T-helper 2 cell treated with Interferon-gamma antibody and Interleukin-4, amounts not matched to agents 5 μg/mL and 100 μg/mL, for 36 hours (primary cell): ENCODE data around the gene PDXP.
"Not testable (repeated sequence)": the region's sequence is repeated elsewhere in the genome, so short reads cannot be mapped to it uniquely, and the experiment has no call there.

Experiments
- DNase-seq: peaks from one replicate; pipeline ENCODE4 v3.0.0; 2021; ENCODE audit warnings: low spot score
- H3K27ac Mint-ChIP-seq: one replicate; pipeline ENCODE4 v1.8.0; 2021; ENCODE audit warnings: mild to moderate bottlenecking, mixed read lengths
- H3K27me3 Mint-ChIP-seq: one replicate; pipeline ENCODE4 v1.8.0; 2021; ENCODE audit warnings: low read depth, mixed read lengths
- H3K36me3 Mint-ChIP-seq: one replicate; pipeline ENCODE4 v1.8.0; 2021; ENCODE audit warnings: low read depth, mixed read lengths
- H3K4me1 Mint-ChIP-seq: one replicate; pipeline ENCODE4 v1.8.0; 2021; ENCODE audit warnings: low read depth, mixed read lengths
- H3K4me3 Mint-ChIP-seq: one replicate; pipeline ENCODE4 v1.8.0; 2022; ENCODE audit warnings: mild to moderate bottlenecking, moderate library complexity, mixed read lengths
- H3K9me3 Mint-ChIP-seq: one replicate; pipeline ENCODE4 v1.8.0; 2021; ENCODE audit warnings: mixed read lengths

Gene PDXP

GRCh38 chr22:37658133-37659065, at the start of gene PDXP:
PDXP (plus strand) TSS chr22:37658723; CDS start chr22:37658783, 60 bp downstream.
- DNase-seq = peak; percentile 98
- H3K27ac Mint-ChIP-seq = peak within 1 kb of the TSS; percentile 92
- H3K9me3 Mint-ChIP-seq = no peaks in the 10 kb centered on the region
- peaks cover 27% of the 10 kb centered on the region for H3K36me3 Mint-ChIP-seq
- no peaks in the 10 kb centered on the region for H3K27me3 Mint-ChIP-seq
- H3K4me1 Mint-ChIP-seq = peaks cover 36% of the 10 kb centered on the region
- peak within 1 kb of the TSS; percentile 93 for H3K4me3 Mint-ChIP-seq

- peaks cover 3% of the 10 kb centered on the region for H3K36me3 Mint-ChIP-seq
- H3K4me1 Mint-ChIP-seq = peaks cover 35% of the 10 kb centered on the region
- H3K27ac Mint-ChIP-seq = peak overlapping the region; percentile 86
- peaks cover 2% of the 10 kb centered on the region for H3K27me3 Mint-ChIP-seq
- no peak for DNase-seq
- peak overlapping the region; percentile 90 for H3K4me3 Mint-ChIP-seq
- no peaks in the 10 kb centered on the region for H3K9me3 Mint-ChIP-seq
Observed at GRCh38 chr22:37609240-37610152, 49.0 kb upstream of the PDXP start.

- peak overlapping the region; percentile 86 for H3K27ac Mint-ChIP-seq
- H3K9me3 Mint-ChIP-seq, H3K36me3 Mint-ChIP-seq, DNase-seq, H3K27me3 Mint-ChIP-seq: not testable (repeated sequence)
- H3K4me3 Mint-ChIP-seq = peak overlapping the region; percentile 90
- H3K4me1 Mint-ChIP-seq = peaks cover 31% of the 10 kb centered on the region
Observed at GRCh38 chr22:37610153-37610475, 48.4 kb upstream of the PDXP start.

GRCh38 chr22:37610480-37611129, 47.9 kb upstream of the PDXP start:
- Mint-ChIP-seq H3K36me3 (peaks cover 7% of the 10 kb centered on the region), H3K9me3 (no peaks in the 10 kb centered on the region), H3K27ac (peak overlapping the region; percentile 86), H3K4me3 (peak overlapping the region; percentile 90), H3K4me1 (peaks cover 26% of the 10 kb centered on the region), H3K27me3 (no peaks in the 10 kb centered on the region)
- DNase-seq = no peak

- Mint-ChIP-seq H3K4me1 (peaks cover 23% of the 10 kb centered on the region), H3K27me3 (no peaks in the 10 kb centered on the region), H3K9me3 (no peaks in the 10 kb centered on the region), H3K36me3 (peaks cover 7% of the 10 kb centered on the region), H3K4me3 (no peak overlapping the region), H3K27ac (no peak overlapping the region)
- no peak for DNase-seq
Observed at GRCh38 chr22:37611207-37611606, 47.3 kb upstream of the PDXP start.

- DNase-seq = no peak
- Mint-ChIP-seq H3K4me1 (no peaks in the 10 kb centered on the region), H3K9me3 (no peaks in the 10 kb centered on the region), H3K27ac (no peak overlapping the region), H3K36me3 (peaks cover 14% of the 10 kb centered on the region), H3K27me3 (no peaks in the 10 kb centered on the region), H3K4me3 (no peak overlapping the region)
Observed at GRCh38 chr22:37616201-37617083, 42.1 kb upstream of the PDXP start.

GRCh38 chr22:37617431-37617830, 41.1 kb upstream of the PDXP start:
- DNase-seq = no peak
- H3K4me1 Mint-ChIP-seq = no peaks in the 10 kb centered on the region
- H3K4me3 Mint-ChIP-seq = no peak overlapping the region
- no peak overlapping the region for H3K27ac Mint-ChIP-seq
- no peaks in the 10 kb centered on the region for H3K27me3 Mint-ChIP-seq
- peaks cover 14% of the 10 kb centered on the region for H3K36me3 Mint-ChIP-seq
- H3K9me3 Mint-ChIP-seq = no peaks in the 10 kb centered on the region

- H3K9me3 Mint-ChIP-seq = no peaks in the 10 kb centered on the region
- H3K27me3 Mint-ChIP-seq = no peaks in the 10 kb centered on the region
- no peak for DNase-seq
- no peak overlapping the region for H3K4me3 Mint-ChIP-seq
- peaks cover 14% of the 10 kb centered on the region for H3K36me3 Mint-ChIP-seq
- H3K4me1 Mint-ChIP-seq = no peaks in the 10 kb centered on the region
- no peak overlapping the region for H3K27ac Mint-ChIP-seq
Observed at GRCh38 chr22:37618072-37618656, 40.4 kb upstream of the PDXP start.

- no peak overlapping the region for H3K4me3 Mint-ChIP-seq
- H3K27ac Mint-ChIP-seq = no peak overlapping the region
- H3K9me3 Mint-ChIP-seq = no peaks in the 10 kb centered on the region
- no peaks in the 10 kb centered on the region for H3K27me3 Mint-ChIP-seq
- H3K4me1 Mint-ChIP-seq = peaks cover 2% of the 10 kb centered on the region
- DNase-seq = no peak
- peaks cover 14% of the 10 kb centered on the region for H3K36me3 Mint-ChIP-seq
Observed at GRCh38 chr22:37618674-37619073, 39.8 kb upstream of the PDXP start.

- H3K9me3 Mint-ChIP-seq = no peaks in the 10 kb centered on the region
- peaks cover 2% of the 10 kb centered on the region for H3K4me1 Mint-ChIP-seq
- H3K4me3 Mint-ChIP-seq = no peak overlapping the region
- no peak for DNase-seq
- no peak overlapping the region for H3K27ac Mint-ChIP-seq
- peaks cover 13% of the 10 kb centered on the region for H3K36me3 Mint-ChIP-seq
- H3K27me3 Mint-ChIP-seq = no peaks in the 10 kb centered on the region
Observed at GRCh38 chr22:37619991-37620390, 38.5 kb upstream of the PDXP start.

GRCh38 chr22:37621352-37621860, 37.1 kb upstream of the PDXP start:
- H3K27me3 Mint-ChIP-seq = no peaks in the 10 kb centered on the region

GRCh38 chr22:37623075-37624016, 35.2 kb upstream of the PDXP start:
- peak; percentile 55 for DNase-seq
- Mint-ChIP-seq H3K4me1 (peaks cover 18% of the 10 kb centered on the region), H3K36me3 (peaks cover 16% of the 10 kb centered on the region), H3K9me3 (no peaks in the 10 kb centered on the region), H3K27me3 (no peaks in the 10 kb centered on the region), H3K27ac (peak overlapping the region; percentile 83), H3K4me3 (no peak overlapping the region)

More at GRCh38 chr22:37621352-37621860, 37.1 kb upstream of the PDXP start:
- Mint-ChIP-seq H3K27ac (no peak overlapping the region), H3K36me3 (peaks cover 20% of the 10 kb centered on the region), H3K4me3 (no peak overlapping the region), H3K4me1 (peaks cover 3% of the 10 kb centered on the region), H3K9me3 (no peaks in the 10 kb centered on the region)
- DNase-seq = no peak
